A549 (cell line): ENCODE results near the gene VAMP5. TPM values are rescaled to one million over a fixed set of nuclear protein-coding genes. Genes with fewer than 3 reads are reported as not detected.

Source experiments
- ATAC-seq, 2 experiments: fragments of 200-7000 bp in 1 of 2; fragments of >200 bp in 1 of 2; cut with Nextera tagmentation in 1 of 2; cut with Tn5 transposase in 1 of 2; 3 replicates each; pipeline versions ENCODE4 v1.8.0 to v1.9.1; 2018 to 2020; ENCODE audit warnings: mild to moderate bottlenecking in 1 of 2, moderate library complexity in 1 of 2
- CTCF ChIA-PET: fragments of 300-600 bp; sonication (Branson Sonifier 250); formaldehyde crosslinking; extraction: SDS; loops from one replicate; lab custom pipeline; 2021; ENCODE audit warnings: antibody characterized with exemption, inconsistent platforms; lab: Yijun Ruan, JAX
- POLR2A ChIA-PET: fragments of 350-600 bp; formaldehyde crosslinking; extraction: SDS; loops from one replicate; lab custom pipeline; 2021; ENCODE audit warnings: antibody characterized with exemption, inconsistent platforms; lab: Yijun Ruan, JAX
- DNase-seq, 2 experiments: peaks; one replicate each; pipeline versions ENCODE4 v3.0.0 to v3.0.0-alpha.2; 2011 to 2016; ENCODE audit warnings: low read depth in 1 of 2, low spot score in 1 of 2
- FAIRE-seq: peaks from 2 replicates; lab custom pipeline; 2011; peaks lifted over from hg19 to GRCh38; lab: Jason Lieb, UNC
- H3K27ac ChIP-seq, 2 experiments: fragments of >200 bp; sonication (Bioruptor Twin); formaldehyde crosslinking; 3 replicates each; pipeline ENCODE4 v1.5.1; 2016 to 2017
- H3K4me1 ChIP-seq: fragments of >200 bp; sonication (Bioruptor Twin); formaldehyde crosslinking; 3 replicates; pipeline ENCODE4 v1.6.1; 2016
- H3K4me2 ChIP-seq: fragments of >200 bp; sonication (Bioruptor Twin); formaldehyde crosslinking; 3 replicates; pipeline ENCODE4 v1.6.1; 2016
- H3K4me3 ChIP-seq: fragments of >200 bp; sonication (Bioruptor Twin); formaldehyde crosslinking; 3 replicates; pipeline ENCODE4 v1.5.1; 2016
- H3K9me3 ChIP-seq: fragments of >200 bp; sonication (Bioruptor Twin); formaldehyde crosslinking; 3 replicates; pipeline ENCODE4 v1.6.1; 2016
- ATOH8 ChIP-seq: fragments of 250-450 bp; sonication (Bioruptor Pico); IDR thresholded peaks from 2 replicates; pipeline ENCODE4 v1.5.0; 2020; ENCODE audit warnings: low read depth, mild to moderate bottlenecking, moderate library complexity
- CEBPB ChIP-seq, 2 experiments: fragments of >200 bp in 1 of 2; sonication (Bioruptor Twin) in 1 of 2; formaldehyde crosslinking in 1 of 2; IDR thresholded peaks; 2 replicates each; pipeline ENCODE4 v1.6.1; 2012 to 2016
- EHF ChIP-seq: fragments of 250-450 bp; sonication (Bioruptor Pico); IDR thresholded peaks from 2 replicates; pipeline ENCODE4 v1.5.0; 2020; ENCODE audit warnings: mild to moderate bottlenecking
- EP300 ChIP-seq, 2 experiments: fragments of >200 bp; sonication (Bioruptor Twin); formaldehyde crosslinking; IDR thresholded peaks; 2 replicates in 1 of 2; 3 replicates in 1 of 2; pipeline ENCODE4 v1.6.1; 2016 to 2017
- FOSB ChIP-seq: fragments of 250-450 bp; sonication (Bioruptor Pico); IDR thresholded peaks from 2 replicates; pipeline ENCODE4 v1.5.0; 2020; ENCODE audit warnings: mild to moderate bottlenecking, moderate library complexity
- FOSL2 ChIP-seq, 2 experiments: fragments of 450-650 bp in 1 of 2; fragments of >200 bp in 1 of 2; sonication (Bioruptor Twin) in 1 of 2; formaldehyde crosslinking; IDR thresholded peaks; 2 replicates each; pipeline versions ENCODE4 v1.5.0 to v1.6.1; 2016 to 2020; ENCODE audit warnings: mild to moderate bottlenecking in 1 of 2, moderate library complexity in 1 of 2
- FOXS1 ChIP-seq: fragments of 250-450 bp; sonication (Bioruptor Pico); IDR thresholded peaks from 2 replicates; pipeline ENCODE4 v1.5.0; 2020; ENCODE audit warnings: mild to moderate bottlenecking, moderate library complexity
- HMGXB4 ChIP-seq: fragments of 250-450 bp; sonication (Bioruptor Pico); IDR thresholded peaks from 2 replicates; pipeline ENCODE4 v1.5.0; 2021; ENCODE audit warnings: mild to moderate bottlenecking, moderate library complexity, borderline replicate concordance
- JUNB ChIP-seq: fragments of >200 bp; sonication (Bioruptor Twin); formaldehyde crosslinking; IDR thresholded peaks from 2 replicates; pipeline ENCODE4 v1.6.1; 2016
- NFE2L2 ChIP-seq: fragments of 150-350 bp; conservative IDR thresholded peaks from 2 replicates; pipeline ENCODE4 v1.6.1; 2014; ENCODE audit warnings: low read length
- NPAS2 ChIP-seq: fragments of 250-450 bp; sonication (Bioruptor Pico); IDR thresholded peaks from 2 replicates; pipeline ENCODE4 v1.8.0; 2022; ENCODE audit warnings: mild to moderate bottlenecking, moderate library complexity, borderline replicate concordance
- PBX3 ChIP-seq: IDR thresholded peaks from 2 replicates; pipeline ENCODE4 v1.6.1; 2012
- POLR2AphosphoS2 ChIP-seq: conservative IDR thresholded peaks from 2 replicates; pipeline ENCODE4 v1.6.1; 2012; ENCODE audit warnings: low read length, improper control_type of control experiment, inconsistent platforms
- RAD21 ChIP-seq, 2 experiments: fragments of >200 bp in 1 of 2; sonication (Bioruptor Twin) in 1 of 2; formaldehyde crosslinking in 1 of 2; IDR thresholded peaks in 1 of 2; conservative IDR thresholded peaks in 1 of 2; 2 replicates in 1 of 2; 3 replicates in 1 of 2; pipeline ENCODE4 v1.6.1; 2012 to 2018; ENCODE audit warnings: inconsistent platforms in 1 of 2
- RARB ChIP-seq: fragments of 250-450 bp; sonication (Bioruptor Pico); IDR thresholded peaks from 2 replicates; pipeline ENCODE4 v1.8.0; 2021; ENCODE audit warnings: mild to moderate bottlenecking, moderate library complexity
- REST ChIP-seq: fragments of 200-600 bp; sonication (generic); IDR thresholded peaks from 2 replicates; pipeline ENCODE4 v1.6.1; 2016; ENCODE audit warnings: antibody characterized with exemption, mild to moderate bottlenecking, moderate library complexity
- SREBF2 ChIP-seq: fragments of 450-650 bp; IDR thresholded peaks from 2 replicates; pipeline ENCODE4 v1.6.1; 2014; ENCODE audit warnings: mild to moderate bottlenecking, moderate library complexity
- USF2 ChIP-seq: fragments of 450-650 bp; IDR thresholded peaks from 2 replicates; pipeline ENCODE4 v1.6.1; 2014; ENCODE audit warnings: antibody characterized with exemption
- ZC3H11A ChIP-seq: fragments of 450-650 bp; IDR thresholded peaks from 2 replicates; pipeline ENCODE4 v1.6.1; 2014; ENCODE audit warnings: antibody characterized with exemption, mild to moderate bottlenecking
- ZNF302 ChIP-seq: fragments of 250-450 bp; sonication (Bioruptor Pico); IDR thresholded peaks from 2 replicates; pipeline ENCODE4 v1.9.0; 2021; ENCODE audit warnings: inconsistent platforms, mild to moderate bottlenecking, moderate library complexity
- whole genome bisulfite sequencing: methylation state at CpG from one replicate; pipeline ENCODE4 v1.1.6; 2017; ENCODE audit errors: missing lambda C conversion rate; 5-methylcytosine and 5-hydroxymethylcytosine counted together
- polyA plus RNA-seq, 4 experiments: library from polyadenylated mRNA; depleted of rRNA in 3 of 4; stranded (reverse); fragments of >200 nt; fragmentation: RNase III in 1 of 4; extraction: RNeasy Plus Mini Kit Qiagen cat#74134 plus additional on column Dnase treatment in 1 of 4; gene quantifications; 2 replicates in 3 of 4; 3 replicates in 1 of 4; pipeline ENCODE4 v1.2.3, GENCODE V29; 2011 to 2017

The VAMP5 gene
- polyA plus RNA-seq, 2 of the 4 experiments (the other 2 are of a cell fraction) = 0.16 TPM; not detected in 1

- ChIA-PET CTCF (interaction anchor here (1.0 to 3.0 kb wide), 3 partner anchors 10 to 45 kb away, joined by 3 to 9 read pairs (median 5); no protein-coding TSS in a partner anchor), POLR2A (no interaction called here)
- Histone ChIP-seq H3K9me3 (no peaks in the 10 kb centered on the region), H3K4me3 (no peak overlapping the region), H3K4me2 (0 out of 3 replicates have a peak overlapping the region, but pooled peaks have one; percentile 81), H3K4me1 (peaks cover 22% of the 10 kb centered on the region), H3K27ac (no peak overlapping the region)
- DNase-seq = no peak
- no peak for TF ChIP-seq HMGXB4 (CRISPR knock-in tag)
- TF ChIP-seq POLR2AphosphoS2 = no peak
- no peak for TF ChIP-seq ZNF302
- TF ChIP-seq NPAS2 = no peak
- TF ChIP-seq SREBF2 = no peak
- no peak for TF ChIP-seq PBX3
- TF ChIP-seq FOSL2 (IDR thresholded peaks at IDR 0.05) = no peak
- TF ChIP-seq FOSL2 (CRISPR knock-in tag; IDR thresholded peaks at IDR 0.05) = no peak
- TF ChIP-seq FOXS1 = no peak
- TF ChIP-seq CEBPB (IDR thresholded peaks at IDR 0.05) = no peak
- TF ChIP-seq USF2 = no peak
- 86% methylated on average over 5 of the region's 5 CpGs for WGBS
- no peak for ATAC-seq
- FAIRE-seq = no peak
These were observed 13.0 kb downstream of the VAMP5 start for GRCh38 chr2:85597241-85597640.

- no peak for ATAC-seq
- no peak for TF ChIP-seq FOSL2 (IDR thresholded peaks at IDR 0.05)
- no peak for TF ChIP-seq FOSL2 (CRISPR knock-in tag; IDR thresholded peaks at IDR 0.05)
- TF ChIP-seq EHF (CRISPR knock-in tag) = no peak
- no peak for DNase-seq
- no peak overlapping the region for H3K4me2 ChIP-seq
- CTCF ChIA-PET = interaction anchor here (0.7 to 1.8 kb wide), 2 partner anchors 45 to 54 kb away, joined by 3 to 5 read pairs; no protein-coding TSS in a partner anchor
- POLR2A ChIA-PET = no interaction called here
- H3K4me3 ChIP-seq = no peak overlapping the region
- WGBS = 83% methylated on average over 14 of the region's 14 CpGs
- peaks cover 23% of the 10 kb centered on the region for H3K4me1 ChIP-seq
- H3K27ac ChIP-seq = no peak overlapping the region
- FAIRE-seq = no peak
- no peaks in the 10 kb centered on the region for H3K9me3 ChIP-seq
These were observed 14.5 kb downstream of the VAMP5 start for GRCh38 chr2:85598594-85599340.

GRCh38 chr2:85599468-85600234 is 15.4 kb downstream of the VAMP5 start:
- POLR2A ChIA-PET = no interaction called here
- DNase-seq = no peak
- CTCF ChIA-PET = interaction anchor here (0.5 to 1.8 kb wide), 6 partner anchors 13 to 179 kb away, joined by 3 to 12 read pairs (median 4); no protein-coding TSS in a partner anchor
- no peak overlapping the region for H3K4me3 ChIP-seq
- no peaks in the 10 kb centered on the region for H3K9me3 ChIP-seq
- no peak for FAIRE-seq
- no peak for ATAC-seq
- peaks cover 21% of the 10 kb centered on the region for H3K4me1 ChIP-seq
- H3K4me2 ChIP-seq = no peak overlapping the region
- WGBS = 83% methylated on average over 17 of the region's 17 CpGs
- no peak overlapping the region for H3K27ac ChIP-seq
- TF ChIP-seq JUNB (no peak), RARB (no peak), FOSB (CRISPR knock-in tag) (no peak), NFE2L2 (no peak), EP300 (IDR thresholded peaks at IDR 0.05) (no peak), EHF (CRISPR knock-in tag) (no peak), REST (no peak), ATOH8 (CRISPR knock-in tag) (no peak), CEBPB (IDR thresholded peaks at IDR 0.05) (no peak), RAD21 (conservative IDR thresholded peaks at IDR 0.05 in 1 of 2, IDR thresholded peaks at IDR 0.05 in 1 of 2) (no peak), ZC3H11A (no peak)
